GM18907 (cell line): ENCODE measurements around the gene LCTL.
"Not testable (repeated sequence)": the region's sequence is repeated elsewhere in the genome, so short reads cannot be mapped to it uniquely, and the experiment has no call there.

Experiments used
- ATAC-seq: cut with Tn5 transposase; IDR thresholded peaks from one replicate; pipeline ENCODE4 v1.9.1; 2021; ENCODE audit warnings: mild to moderate bottlenecking, moderate library complexity; ENCODE audit not compliant: unreplicated experiment

Gene LCTL

GRCh38 chr15:66503780-66504562 lies 61.8 kb downstream of the LCTL start:
- ATAC-seq: no peak

GRCh38 chr15:66503041-66503648 lies 62.7 kb downstream of the LCTL start:
- not testable (repeated sequence) for ATAC-seq

- ATAC-seq: no peak
These were observed 63.3 kb downstream of the LCTL start for GRCh38 chr15:66502491-66502890.

- ATAC-seq: not testable (repeated sequence)
These were observed 65.5 kb downstream of the LCTL start for GRCh38 chr15:66500346-66500745.

- ATAC-seq: no peak
These were observed 67.1 kb downstream of the LCTL start for GRCh38 chr15:66498501-66499386.
